HCT116 (cell line): ENCODE data around the gene BBS4. TPM values are rescaled to one million over a fixed set of nuclear protein-coding genes. Genes with fewer than 3 reads are reported as not detected.

ENCODE experiments used
- ATAC-seq: fragments of 200-7000 bp; cut with Tn5 transposase; 2 replicates; pipeline ENCODE4 v1.9.1; 2020; ENCODE audit warnings: mild to moderate bottlenecking, moderate library complexity
- BruUV-seq: library from RNA; stranded (reverse); fragments of 400-500 nt; replicated peaks from 2 replicates; lab custom pipeline; 2021; lab: Mats Ljungman, UMichigan
- CTCF ChIA-PET: fragments of 300-600 bp; sonication (Branson Sonifier 250); formaldehyde crosslinking; loops from one replicate; lab custom pipeline; 2021; ENCODE audit warnings: antibody characterized with exemption; lab: Charles Lee
- POLR2A ChIA-PET: fragments of 300-600, 350-600 bp; sonication (Branson Sonifier 250); formaldehyde crosslinking; loops from one replicate; lab custom pipeline; 2021; ENCODE audit warnings: antibody characterized with exemption; lab: Charles Lee
- RAD21 ChIA-PET, 2 experiments: fragments of 300-600 bp; sonication (Branson Sonifier 250); formaldehyde crosslinking; loops; one replicate each; lab custom pipeline; 2023; ENCODE audit warnings: low total read pairs in 2 of 2; ENCODE audit not compliant: uncharacterized antibody in 2 of 2, unreplicated experiment in 2 of 2, low non-redundant PET in 1 of 2; lab: Charles Lee
- DNase-seq: peaks from one replicate; pipeline ENCODE4 v3.0.0-alpha.2; 2010; ENCODE audit warnings: low read depth, low spot score
- H2AFZ ChIP-seq: fragments of 200-600 bp; shearing (Covaris generic), sonication (generic); 2 replicates; pipeline ENCODE4 v1.6.1; 2017; ENCODE audit warnings: low read depth, mixed run types, mixed read lengths, antibody characterized with exemption, low read length; ENCODE audit not compliant: poor library complexity, severe bottlenecking
- H3K27ac ChIP-seq: 2 replicates; pipeline ENCODE4 v1.5.1; 2012; ENCODE audit warnings: low read depth, low read length
- H3K27me3 ChIP-seq: fragments of 200-600 bp; sonication (generic); 2 replicates; pipeline ENCODE4 v1.6.1; 2016; ENCODE audit warnings: mixed run types, low read length, mixed read lengths; ENCODE audit not compliant: insufficient read depth
- H3K36me3 ChIP-seq, 2 experiments: fragments of 200-500 bp in 1 of 2; fragments of 200-600 bp in 1 of 2; sonication (Bioruptor generic) in 1 of 2; sonication (generic) in 1 of 2; 2 replicates each; pipeline versions ENCODE4 v1.5.1 to v1.6.1; 2014 to 2016; ENCODE audit warnings: low read length in 2 of 2, inconsistent platforms in 1 of 2, mixed read lengths in 1 of 2, mixed run types in 1 of 2; ENCODE audit not compliant: insufficient read depth in 2 of 2, control insufficient read depth in 1 of 2
- H3K4me1 ChIP-seq, 2 experiments: fragments of 200-600 bp in 1 of 2; sonication (generic) in 1 of 2; 2 replicates each; pipeline versions ENCODE4 v1.5.1 to v1.6.1; 2012 to 2017; ENCODE audit warnings: low read length in 2 of 2, inconsistent platforms in 1 of 2, mild to moderate bottlenecking in 1 of 2, mixed read lengths in 1 of 2, mixed run types in 1 of 2, moderate library complexity in 1 of 2; ENCODE audit not compliant: insufficient read depth in 2 of 2, control insufficient read depth in 1 of 2
- H3K4me2 ChIP-seq: fragments of 200-600 bp; sonication (generic); 2 replicates; pipeline ENCODE4 v1.6.1; 2017; ENCODE audit warnings: mixed run types, low read length, mixed read lengths
- H3K4me3 ChIP-seq, 2 experiments: fragments of 200-600 bp in 1 of 2; sonication (generic) in 1 of 2; replicated peaks in 1 of 2; 2 replicates each; pipeline ENCODE4 v1.5.1; 2011 to 2016; ENCODE audit warnings: low read length in 2 of 2, control low read depth in 1 of 2, low read depth in 1 of 2, mild to moderate bottlenecking in 1 of 2, mixed read lengths in 1 of 2, mixed run types in 1 of 2
- H3K79me2 ChIP-seq: fragments of 200-600 bp; sonication (generic); 2 replicates; pipeline ENCODE4 v1.6.1; 2017; ENCODE audit warnings: mild to moderate bottlenecking, mixed run types, low read length, moderate library complexity, mixed read lengths; ENCODE audit not compliant: insufficient read depth
- H3K9ac ChIP-seq: fragments of 200-600 bp; sonication (generic); 2 replicates; pipeline ENCODE4 v1.6.1; 2016; ENCODE audit warnings: low read length, mixed read lengths
- H3K9me2 ChIP-seq: fragments of 200-600 bp; sonication (generic), shearing (Covaris generic); 2 replicates; pipeline ENCODE4 v1.6.1; 2017; ENCODE audit warnings: mixed run types, mild to moderate bottlenecking, moderate library complexity; ENCODE audit not compliant: insufficient read depth
- H3K9me3 ChIP-seq, 2 experiments: fragments of 200-500 bp in 1 of 2; fragments of 200-600 bp in 1 of 2; sonication (Bioruptor generic) in 1 of 2; sonication (generic) in 1 of 2; 2 replicates each; pipeline ENCODE4 v1.6.1; 2014 to 2017; ENCODE audit warnings: low read length in 2 of 2, mixed read lengths in 2 of 2, inconsistent platforms in 1 of 2, low read depth in 1 of 2, mild to moderate bottlenecking in 1 of 2, mixed run types in 1 of 2, moderate library complexity in 1 of 2; ENCODE audit not compliant: control insufficient read depth in 1 of 2, insufficient read depth in 1 of 2
- H4K20me1 ChIP-seq: fragments of 200-600 bp; sonication (generic), shearing (Covaris generic); 2 replicates; pipeline ENCODE4 v1.6.1; 2017; ENCODE audit warnings: mixed run types, mild to moderate bottlenecking, moderate library complexity; ENCODE audit not compliant: insufficient read depth
- EZH2phosphoT487 ChIP-seq: fragments of 200-600 bp; IDR thresholded peaks from 2 replicates; pipeline ENCODE4 v1.6.1; 2018; ENCODE audit warnings: antibody characterized with exemption, borderline replicate concordance
- FOSL1 ChIP-seq: IDR thresholded peaks from 2 replicates; pipeline ENCODE4 v1.6.1; 2012; ENCODE audit warnings: low read depth
- POLR2AphosphoS5 ChIP-seq: IDR thresholded peaks from 2 replicates; pipeline ENCODE4 v1.6.1; 2011; ENCODE audit warnings: mild to moderate bottlenecking, low read depth, low read length, moderate library complexity
- SRF ChIP-seq: IDR thresholded peaks from 2 replicates; pipeline ENCODE4 v1.6.1; 2012; ENCODE audit warnings: low read depth
- ZNF274 ChIP-seq: fragments of 200-500 bp; sonication (Bioruptor generic); IDR thresholded peaks from 2 replicates; pipeline ENCODE4 v1.6.1; 2014; ENCODE audit warnings: mild to moderate bottlenecking, low read depth, low read length, inconsistent platforms
- intact Hi-C: fragments of 100-400 bp; cut with micrococcal nuclease; formaldehyde crosslinking; loops from 2 replicates; pipeline ENCODE4 v1.10.0; 2022
- total RNA-seq: library from RNA; stranded (reverse); gene quantifications from one replicate; pipeline ENCODE4 v1.2.1, GENCODE V29; 2021; ENCODE audit not compliant: unreplicated experiment
- TF ChIP-seq, protein P1 (sequence below), 3 experiments: fragments of 200-600 bp in 1 of 3; sonication (generic) in 1 of 3; IDR thresholded peaks in 2 of 3; conservative IDR thresholded peaks in 1 of 3; 2 replicates each; pipeline ENCODE4 v1.5.1; 2012 to 2017; ENCODE audit warnings: low read depth in 2 of 3, low read length in 2 of 3, antibody characterized with exemption in 1 of 3, borderline replicate concordance in 1 of 3, control low read depth in 1 of 3, mild to moderate bottlenecking in 1 of 3, mixed read lengths in 1 of 3, mixed run types in 1 of 3, moderate library complexity in 1 of 3; ENCODE audit not compliant: insufficient read depth in 1 of 3
- TF ChIP-seq, protein P2 (sequence below): IDR thresholded peaks from 2 replicates; pipeline ENCODE4 v1.6.1; 2012; ENCODE audit warnings: low read depth
- TF ChIP-seq, protein P3 (sequence below): IDR thresholded peaks from 2 replicates; pipeline ENCODE4 v1.6.1; 2012

The BBS4 gene
- total RNA-seq, 1 experiment from 2014 or later, result 10.0 TPM

DNA sequence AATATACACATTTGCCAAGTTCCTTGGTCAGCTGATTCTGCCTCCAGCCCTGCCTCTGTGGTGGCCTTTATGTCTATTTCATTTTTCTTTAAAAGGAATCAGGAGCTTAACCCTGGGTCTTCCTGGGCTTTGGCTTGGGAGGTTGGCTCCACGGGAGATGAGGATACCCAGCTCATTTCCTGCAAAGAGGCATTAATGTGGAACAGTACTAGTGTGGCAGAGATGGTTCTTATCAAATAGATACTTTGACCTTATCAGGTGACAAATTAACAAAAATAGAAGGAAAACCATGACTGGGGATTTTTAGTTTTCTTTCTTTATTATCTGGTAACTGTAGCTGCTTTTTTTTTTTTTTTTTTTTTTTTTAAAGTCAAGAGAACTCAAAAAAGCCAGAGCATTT, 42.8 kb downstream of the BBS4 start:
- no peak overlapping the region for H3K4me2 ChIP-seq
- TF ChIP-seq SRF, result no peak
- no peak for TF ChIP-seq EZH2phosphoT487
- TF ChIP-seq ZNF274, result no peak
- TF ChIP-seq, protein P1, sequence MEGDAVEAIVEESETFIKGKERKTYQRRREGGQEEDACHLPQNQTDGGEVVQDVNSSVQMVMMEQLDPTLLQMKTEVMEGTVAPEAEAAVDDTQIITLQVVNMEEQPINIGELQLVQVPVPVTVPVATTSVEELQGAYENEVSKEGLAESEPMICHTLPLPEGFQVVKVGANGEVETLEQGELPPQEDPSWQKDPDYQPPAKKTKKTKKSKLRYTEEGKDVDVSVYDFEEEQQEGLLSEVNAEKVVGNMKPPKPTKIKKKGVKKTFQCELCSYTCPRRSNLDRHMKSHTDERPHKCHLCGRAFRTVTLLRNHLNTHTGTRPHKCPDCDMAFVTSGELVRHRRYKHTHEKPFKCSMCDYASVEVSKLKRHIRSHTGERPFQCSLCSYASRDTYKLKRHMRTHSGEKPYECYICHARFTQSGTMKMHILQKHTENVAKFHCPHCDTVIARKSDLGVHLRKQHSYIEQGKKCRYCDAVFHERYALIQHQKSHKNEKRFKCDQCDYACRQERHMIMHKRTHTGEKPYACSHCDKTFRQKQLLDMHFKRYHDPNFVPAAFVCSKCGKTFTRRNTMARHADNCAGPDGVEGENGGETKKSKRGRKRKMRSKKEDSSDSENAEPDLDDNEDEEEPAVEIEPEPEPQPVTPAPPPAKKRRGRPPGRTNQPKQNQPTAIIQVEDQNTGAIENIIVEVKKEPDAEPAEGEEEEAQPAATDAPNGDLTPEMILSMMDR (IDR thresholded peaks at IDR 0.05 in 2 of 3, conservative IDR thresholded peaks at IDR 0.05 in 1 of 3; ENCODE audit: borderline replicate concordance in 1 of 3, insufficient read depth in 1 of 3, low read depth in 2 of 3, low read length in 2 of 3), result no peak
- no peak for TF ChIP-seq FOSL1
- TF ChIP-seq, protein P2, sequence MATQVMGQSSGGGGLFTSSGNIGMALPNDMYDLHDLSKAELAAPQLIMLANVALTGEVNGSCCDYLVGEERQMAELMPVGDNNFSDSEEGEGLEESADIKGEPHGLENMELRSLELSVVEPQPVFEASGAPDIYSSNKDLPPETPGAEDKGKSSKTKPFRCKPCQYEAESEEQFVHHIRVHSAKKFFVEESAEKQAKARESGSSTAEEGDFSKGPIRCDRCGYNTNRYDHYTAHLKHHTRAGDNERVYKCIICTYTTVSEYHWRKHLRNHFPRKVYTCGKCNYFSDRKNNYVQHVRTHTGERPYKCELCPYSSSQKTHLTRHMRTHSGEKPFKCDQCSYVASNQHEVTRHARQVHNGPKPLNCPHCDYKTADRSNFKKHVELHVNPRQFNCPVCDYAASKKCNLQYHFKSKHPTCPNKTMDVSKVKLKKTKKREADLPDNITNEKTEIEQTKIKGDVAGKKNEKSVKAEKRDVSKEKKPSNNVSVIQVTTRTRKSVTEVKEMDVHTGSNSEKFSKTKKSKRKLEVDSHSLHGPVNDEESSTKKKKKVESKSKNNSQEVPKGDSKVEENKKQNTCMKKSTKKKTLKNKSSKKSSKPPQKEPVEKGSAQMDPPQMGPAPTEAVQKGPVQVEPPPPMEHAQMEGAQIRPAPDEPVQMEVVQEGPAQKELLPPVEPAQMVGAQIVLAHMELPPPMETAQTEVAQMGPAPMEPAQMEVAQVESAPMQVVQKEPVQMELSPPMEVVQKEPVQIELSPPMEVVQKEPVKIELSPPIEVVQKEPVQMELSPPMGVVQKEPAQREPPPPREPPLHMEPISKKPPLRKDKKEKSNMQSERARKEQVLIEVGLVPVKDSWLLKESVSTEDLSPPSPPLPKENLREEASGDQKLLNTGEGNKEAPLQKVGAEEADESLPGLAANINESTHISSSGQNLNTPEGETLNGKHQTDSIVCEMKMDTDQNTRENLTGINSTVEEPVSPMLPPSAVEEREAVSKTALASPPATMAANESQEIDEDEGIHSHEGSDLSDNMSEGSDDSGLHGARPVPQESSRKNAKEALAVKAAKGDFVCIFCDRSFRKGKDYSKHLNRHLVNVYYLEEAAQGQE, result no peak
- no peak for TF ChIP-seq POLR2AphosphoS5
- TF ChIP-seq, protein P3, sequence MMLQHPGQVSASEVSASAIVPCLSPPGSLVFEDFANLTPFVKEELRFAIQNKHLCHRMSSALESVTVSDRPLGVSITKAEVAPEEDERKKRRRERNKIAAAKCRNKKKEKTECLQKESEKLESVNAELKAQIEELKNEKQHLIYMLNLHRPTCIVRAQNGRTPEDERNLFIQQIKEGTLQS, result no peak
- BruUV-seq, result no TSS peak
- H3K4me3 ChIP-seq, result no peak overlapping the region
- no peak overlapping the region for H3K27ac ChIP-seq
- no peaks in the 10 kb centered on the region for H3K79me2 ChIP-seq
- ATAC-seq (no peak), DNase-seq (no peak)
- no peak overlapping the region for H2AFZ ChIP-seq
- H4K20me1 ChIP-seq, result no peaks in the 10 kb centered on the region
- ChIA-PET RAD21 (interaction anchor here in 1 of 2 experiments (0.6 kb wide), 1 partner anchor 138 kb away, joined by 3 read pairs; no protein-coding TSS in a partner anchor), CTCF (no interaction called here), POLR2A (no interaction called here)
- no peak overlapping the region for H3K9ac ChIP-seq
- H3K9me2 ChIP-seq, result no peaks in the 10 kb centered on the region
- H3K27me3 ChIP-seq, result no peaks in the 10 kb centered on the region
- H3K4me1 ChIP-seq, result no peaks in the 10 kb centered on the region
- H3K9me3 ChIP-seq, result no peaks in the 10 kb centered on the region
- intact Hi-C loops, result loop anchor here (10.0 kb wide), 1 partner anchor 516 kb away; no protein-coding TSS in a partner anchor
- H3K36me3 ChIP-seq, result no peaks in the 10 kb centered on the region
